Right lobe of liver (tissue), 6 donors: Measurements from ENCODE around the gene CSNK1D. TPM values are rescaled to one million over a fixed set of nuclear protein-coding genes. Genes with fewer than 3 reads are reported as not detected.

Experiments
- ATAC-seq, 4 donors: fragments of 200-7000 bp; cut with Tn5 transposase; one replicate each; pipeline ENCODE4 v1.9.1; 2020; ENCODE audit warnings: mild to moderate bottlenecking in 4 of 4, moderate library complexity in 4 of 4
- DNase-seq, 3 donors: peaks; one replicate each; pipeline ENCODE4 v3.0.0-alpha.2; 2020
- H3K27ac ChIP-seq, 3 donors: fragments of 200-600 bp; one replicate each; pipeline ENCODE4 v1.8.0; 2022
- H3K27me3 ChIP-seq, 2 donors: fragments of 200-600 bp; one replicate each; pipeline ENCODE4 v1.8.0; 2022
- H3K36me3 ChIP-seq, 4 donors: fragments of 200-600 bp; sonication (generic) in 1 of 4; one replicate each; pipeline versions ENCODE4 v1.5.1 to v1.8.0; 2017 to 2022; ENCODE audit warnings: control low read depth in 1 of 4
- H3K4me1 ChIP-seq, 4 donors: fragments of 200-600 bp; sonication (generic) in 1 of 4; one replicate each; pipeline versions ENCODE4 v1.5.1 to v1.8.0; 2017 to 2022; ENCODE audit warnings: control low read depth in 1 of 4
- H3K4me3 ChIP-seq, 3 donors: fragments of 200-600 bp; one replicate each; pipeline ENCODE4 v1.8.0; 2022
- H3K9me3 ChIP-seq, 4 donors: fragments of 200-600 bp; sonication (generic) in 1 of 4; one replicate each; pipeline versions ENCODE4 v1.5.1 to v1.8.0; 2017 to 2022; ENCODE audit warnings: control low read depth in 1 of 4
- CTCF ChIP-seq, 4 donors: fragments of 200-600 bp in 3 of 4; fragments of 450-650 bp in 1 of 4; IDR thresholded peaks; one replicate each; pipeline versions ENCODE4 v1.5.1 to v1.8.0; 2016 to 2022; ENCODE audit warnings: antibody characterized with exemption in 4 of 4, mild to moderate bottlenecking in 2 of 4
- POLR2A ChIP-seq: fragments of 450-650 bp; IDR thresholded peaks from one replicate; pipeline ENCODE4 v1.6.1; 2017; ENCODE audit warnings: antibody characterized with exemption, mild to moderate bottlenecking
- WGBS: methylation state at CpG from one replicate; pipeline ENCODE4 v1.1.6; 2018; ENCODE audit warnings: low coverage, low lambda C conversion rate; ENCODE audit not compliant: insufficient coverage; ENCODE audit errors: missing lambda C conversion rate; 5-methylcytosine and 5-hydroxymethylcytosine counted together
- intact Hi-C, 2 donors: fragments of 100-400 bp; cut with DNase I; formaldehyde crosslinking; loops; one replicate each; pipeline versions ENCODE4 v1.11.2 to v1.14.1; 2022
- total RNA-seq, 6 experiments: library from RNA; depleted of rRNA in 2 of 6; stranded (reverse); fragments of >200 nt in 2 of 6; fragmentation: NEBNext Ultra II Directional in 3 of 6; extraction: Animal tissue kit (Norgen Biotek cat#: 25700) in 3 of 6; gene quantifications; one replicate each; pipeline versions ENCODE4 v1.1.0 to v1.2.4, GENCODE V29; 2016 to 2023
- donor health status: DM: no; HTN: yes; CAD: no.
- donor health status: DM: no; HTN: no; CAD: no.
- donor health status: DM: no; HTN: no; CAD: no.
- donor health status: DM: no; HTN: yes; CAD: no.
- donor health status: DM: no; HTN: yes; CAD: no.

CSNK1D gene
- total RNA-seq, 6 experiments from 2014 or later, result 32.7 to 73.0 (median 45.9) TPM

- Histone ChIP-seq H3K27ac (no peak overlapping the region), H3K27me3 (no peaks in the 10 kb centered on the region), H3K4me1 (peaks cover 4 to 58% (median 39%) of the 10 kb centered on the region in 4 donors), H3K4me3 (no peak overlapping the region), H3K9me3 (no peaks in the 10 kb centered on the region), H3K36me3 (no peaks in the 10 kb centered on the region)
- intact Hi-C loops, result loop anchor here (5.0 kb wide), 2 partner anchors 79 to 84 kb away; partner anchors contain the start of gene CD7 (in 1 of the 2)
- DNase-seq (no peak), ATAC-seq (no peak)
- WGBS, result 90% methylated on average over 2 of the region's 34 CpGs
- TF ChIP-seq POLR2A (no peak), CTCF (IDR thresholded peaks at IDR 0.05) (no peak)
Observed at GRCh38 chr17:82237746-82238471, 35.6 kb downstream of the CSNK1D start.

- Histone ChIP-seq H3K27ac (no peak overlapping the region), H3K36me3 (no peaks in the 10 kb centered on the region), H3K27me3 (no peaks in the 10 kb centered on the region), H3K9me3 (no peaks in the 10 kb centered on the region), H3K4me1 (peaks cover 4 to 52% (median 33%) of the 10 kb centered on the region in 4 donors), H3K4me3 (no peak overlapping the region)
- DNase-seq (peak in 1 of 3 donors; percentile 54), ATAC-seq (no peak)
- intact Hi-C loops, result loop anchor here (5.0 kb wide), 2 partner anchors 80 to 85 kb away; partner anchors contain the start of gene CD7 (in 1 of the 2)
- 90% methylated on average over 5 of the region's 59 CpGs for WGBS
- no peak for TF ChIP-seq CTCF (IDR thresholded peaks at IDR 0.05)
- TF ChIP-seq POLR2A, result no peak
Observed at GRCh38 chr17:82237083-82237745, 36.3 kb downstream of the CSNK1D start.

- Histone ChIP-seq H3K36me3 (no peaks in the 10 kb centered on the region), H3K9me3 (no peaks in the 10 kb centered on the region), H3K27ac (no peak overlapping the region), H3K4me1 (peaks cover 4 to 47% (median 29%) of the 10 kb centered on the region in 4 donors), H3K4me3 (no peak overlapping the region), H3K27me3 (no peaks in the 10 kb centered on the region)
- peak; percentile 70 to 93 (median 89) for DNase-seq
- intact Hi-C loops, result loop anchor here (5.0 kb wide), 2 partner anchors 81 to 86 kb away; partner anchors contain the start of gene CD7 (in 1 of the 2)
- peak; percentile 31 to 58 (median 55) for ATAC-seq
- WGBS, result 0% methylated on average over 1 of the region's 44 CpGs
- peak; percentile 85 to 92 (median 88) for TF ChIP-seq CTCF (IDR thresholded peaks at IDR 0.05)
- no peak for TF ChIP-seq POLR2A
Observed at GRCh38 chr17:82236142-82236971, 37.1 kb downstream of the CSNK1D start.

- H3K36me3 ChIP-seq, result no peaks in the 10 kb centered on the region
- intact Hi-C loops, result loop anchor here (5.0 kb wide), 2 partner anchors 82 to 87 kb away; partner anchors contain the start of gene CD7 (in 1 of the 2)
- H3K27ac ChIP-seq, result no peak overlapping the region
- no peak for TF ChIP-seq POLR2A
- no peak for TF ChIP-seq CTCF (IDR thresholded peaks at IDR 0.05)
- no peak for DNase-seq
- no peak overlapping the region for H3K4me3 ChIP-seq
- H3K9me3 ChIP-seq, result no peaks in the 10 kb centered on the region
- peaks cover 2 to 45% (median 24%) of the 10 kb centered on the region in 4 donors for H3K4me1 ChIP-seq
- 13% methylated on average over 3 of the region's 15 CpGs for WGBS
- no peaks in the 10 kb centered on the region for H3K27me3 ChIP-seq
- ATAC-seq, result no peak
Observed at GRCh38 chr17:82235775-82236141, 37.7 kb downstream of the CSNK1D start.
